OCI-LY1 (cell line): ENCODE results near the gene TRIM7.

ENCODE experiments used
- H2AFZ ChIP-seq: fragments of 200-600 bp; sonication (generic), shearing (Covaris generic); 2 replicates; pipeline ENCODE4 v1.6.0; 2014; ENCODE audit warnings: antibody characterized with exemption, mild to moderate bottlenecking, low read length
- H3F3A ChIP-seq: fragments of 200-600 bp; sonication (generic), shearing (Covaris generic); 2 replicates; pipeline ENCODE4 v1.6.0; 2014; ENCODE audit warnings: mild to moderate bottlenecking, antibody characterized with exemption, low read length, moderate library complexity; ENCODE audit not compliant: insufficient read depth
- H3K27ac ChIP-seq: fragments of 200-600 bp; sonication (generic); 2 replicates; pipeline ENCODE4 v1.5.1; 2014; ENCODE audit warnings: low read length, mixed run types, mild to moderate bottlenecking, low read depth; ENCODE audit not compliant: poor library complexity, severe bottlenecking
- H3K27me3 ChIP-seq: fragments of 200-600 bp; sonication (generic); 2 replicates; pipeline ENCODE4 v1.6.0; 2014; ENCODE audit warnings: antibody characterized with exemption, mild to moderate bottlenecking, low read length, moderate library complexity; ENCODE audit not compliant: insufficient read depth
- H3K36me3 ChIP-seq: fragments of 200-600 bp; sonication (generic); 2 replicates; pipeline ENCODE4 v1.6.1; 2014; ENCODE audit warnings: mild to moderate bottlenecking, antibody characterized with exemption, low read length, moderate library complexity, mixed read lengths; ENCODE audit not compliant: insufficient read depth
- H3K4me1 ChIP-seq: fragments of 200-600 bp; sonication (generic); 2 replicates; pipeline ENCODE4 v1.5.1; 2014; ENCODE audit warnings: mild to moderate bottlenecking, low read length, moderate library complexity; ENCODE audit not compliant: insufficient read depth, severe bottlenecking
- H3K4me2 ChIP-seq: fragments of 200-600 bp; sonication (generic), shearing (Covaris generic); 2 replicates; pipeline ENCODE4 v1.6.1; 2014; ENCODE audit warnings: low read length
- H3K4me3 ChIP-seq: fragments of 200-600 bp; sonication (generic); 2 replicates; pipeline ENCODE4 v1.5.1; 2014; ENCODE audit warnings: low read length, low read depth, mild to moderate bottlenecking, mixed read lengths; ENCODE audit not compliant: poor library complexity, severe bottlenecking
- H3K79me2 ChIP-seq: fragments of 200-600 bp; shearing (Covaris generic); 2 replicates; pipeline ENCODE4 v1.6.1; 2016; ENCODE audit warnings: mixed run types, low read length, mixed read lengths; ENCODE audit not compliant: insufficient read depth
- H3K9ac ChIP-seq: fragments of 200-600 bp; sonication (generic), shearing (Covaris generic); 2 replicates; pipeline ENCODE4 v1.6.1; 2014; ENCODE audit warnings: mild to moderate bottlenecking, low read length, mixed read lengths
- H3K9me2 ChIP-seq: fragments of 200-600 bp; sonication (generic), shearing (Covaris generic); 2 replicates; pipeline ENCODE4 v1.6.1; 2014; ENCODE audit warnings: low read depth, mild to moderate bottlenecking, low read length, mixed read lengths
- H3K9me3 ChIP-seq: fragments of 200-600 bp; shearing (Covaris generic); 2 replicates; pipeline ENCODE4 v1.6.1; 2014; ENCODE audit warnings: low read length, mixed read lengths
- H4K20me1 ChIP-seq: fragments of 200-600 bp; sonication (generic), shearing (Covaris generic); 2 replicates; pipeline ENCODE4 v1.6.0; 2016; ENCODE audit warnings: mild to moderate bottlenecking, low read length; ENCODE audit not compliant: insufficient read depth
- EZH2 ChIP-seq: fragments of 200-600 bp; sonication (generic), shearing (Covaris generic); IDR thresholded peaks from 2 replicates; pipeline ENCODE4 v1.8.0; 2017; ENCODE audit warnings: borderline replicate concordance, mixed run types, mild to moderate bottlenecking, antibody characterized with exemption, low read length, moderate library complexity, mixed read lengths
- TF ChIP-seq, protein P1 (sequence below): fragments of 200-600 bp; sonication (generic), shearing (Covaris generic); IDR thresholded peaks from 2 replicates; pipeline ENCODE4 v1.5.1; 2017; ENCODE audit warnings: mild to moderate bottlenecking, antibody characterized with exemption, low read length, moderate library complexity, mixed read lengths

TRIM7 gene

DNA sequence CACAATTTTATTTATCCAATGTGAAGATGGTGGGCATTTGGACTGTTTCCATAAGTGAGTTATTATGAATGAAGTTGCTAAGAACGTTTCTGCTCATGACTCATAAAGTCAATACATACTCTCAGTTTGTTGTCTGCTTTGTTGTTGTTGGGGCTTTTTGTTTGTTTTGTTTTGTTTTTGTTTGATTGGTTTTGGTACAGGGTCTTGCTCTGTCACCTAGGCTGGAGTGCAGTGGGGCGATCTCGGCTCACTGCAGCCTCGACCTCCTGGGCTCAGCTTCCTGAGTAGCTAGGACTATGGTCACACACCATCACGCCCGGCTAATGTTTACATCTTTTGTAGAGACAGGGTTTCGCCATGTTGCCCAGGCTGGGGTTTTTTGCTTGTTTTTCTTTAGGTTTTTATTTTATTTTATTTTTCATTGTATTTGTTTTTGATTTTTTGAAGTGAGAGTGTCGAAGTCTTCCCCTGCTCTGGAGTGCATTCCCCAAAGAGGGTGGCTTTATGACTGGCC lies 18.0 kb downstream of the TRIM7 start:
- Histone ChIP-seq H3K4me1 (peaks cover 38% of the 10 kb centered on the region), H3K36me3 (no peaks in the 10 kb centered on the region), H2AFZ (no peak overlapping the region), H3K4me2 (peak overlapping the region; percentile 63), H3K27me3 (no peaks in the 10 kb centered on the region), H3K4me3 (peak overlapping the region; percentile 79), H3F3A (peaks cover 18% of the 10 kb centered on the region), H3K9me3 (no peaks in the 10 kb centered on the region), H3K27ac (peak overlapping the region; percentile 84), H4K20me1 (no peaks in the 10 kb centered on the region), H3K9ac (peak overlapping the region; percentile 51), H3K9me2 (no peaks in the 10 kb centered on the region), H3K79me2 (no peaks in the 10 kb centered on the region)
- TF ChIP-seq, protein P1, sequence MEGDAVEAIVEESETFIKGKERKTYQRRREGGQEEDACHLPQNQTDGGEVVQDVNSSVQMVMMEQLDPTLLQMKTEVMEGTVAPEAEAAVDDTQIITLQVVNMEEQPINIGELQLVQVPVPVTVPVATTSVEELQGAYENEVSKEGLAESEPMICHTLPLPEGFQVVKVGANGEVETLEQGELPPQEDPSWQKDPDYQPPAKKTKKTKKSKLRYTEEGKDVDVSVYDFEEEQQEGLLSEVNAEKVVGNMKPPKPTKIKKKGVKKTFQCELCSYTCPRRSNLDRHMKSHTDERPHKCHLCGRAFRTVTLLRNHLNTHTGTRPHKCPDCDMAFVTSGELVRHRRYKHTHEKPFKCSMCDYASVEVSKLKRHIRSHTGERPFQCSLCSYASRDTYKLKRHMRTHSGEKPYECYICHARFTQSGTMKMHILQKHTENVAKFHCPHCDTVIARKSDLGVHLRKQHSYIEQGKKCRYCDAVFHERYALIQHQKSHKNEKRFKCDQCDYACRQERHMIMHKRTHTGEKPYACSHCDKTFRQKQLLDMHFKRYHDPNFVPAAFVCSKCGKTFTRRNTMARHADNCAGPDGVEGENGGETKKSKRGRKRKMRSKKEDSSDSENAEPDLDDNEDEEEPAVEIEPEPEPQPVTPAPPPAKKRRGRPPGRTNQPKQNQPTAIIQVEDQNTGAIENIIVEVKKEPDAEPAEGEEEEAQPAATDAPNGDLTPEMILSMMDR = no peak
- no peak for TF ChIP-seq EZH2

DNA sequence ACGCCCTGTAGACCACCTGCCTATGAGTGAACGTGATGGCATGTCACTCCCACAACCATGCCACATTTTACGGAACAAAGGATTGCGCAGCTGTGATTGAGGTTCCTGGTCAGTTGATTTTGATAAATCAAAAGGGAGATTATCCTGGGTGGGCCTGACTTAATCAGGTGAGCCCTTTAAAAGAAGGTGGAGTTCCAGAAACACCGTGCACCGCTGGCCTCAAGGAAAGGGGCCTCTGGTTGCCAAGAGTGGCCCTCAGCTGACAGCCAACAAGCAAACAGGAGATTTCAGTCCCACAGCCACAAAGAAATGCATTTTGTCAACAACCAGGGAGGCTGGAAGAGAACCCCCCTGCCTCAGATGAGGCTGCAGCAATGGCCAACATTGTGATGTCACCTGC lies 19.0 kb downstream of the TRIM7 start:
- H3K9ac ChIP-seq = no peak overlapping the region
- no peak overlapping the region for H3K27ac ChIP-seq
- H3K4me2 ChIP-seq = no peak overlapping the region
- no peaks in the 10 kb centered on the region for H4K20me1 ChIP-seq
- H3K9me2 ChIP-seq = no peaks in the 10 kb centered on the region
- H2AFZ ChIP-seq = no peak overlapping the region
- H3K27me3 ChIP-seq = no peaks in the 10 kb centered on the region
- H3K4me3 ChIP-seq = no peak overlapping the region
- peaks cover 19% of the 10 kb centered on the region for H3F3A ChIP-seq
- H3K9me3 ChIP-seq = no peaks in the 10 kb centered on the region
- H3K4me1 ChIP-seq = peaks cover 38% of the 10 kb centered on the region
- TF ChIP-seq, protein P1 = no peak
- no peak for TF ChIP-seq EZH2
- no peaks in the 10 kb centered on the region for H3K36me3 ChIP-seq
- no peaks in the 10 kb centered on the region for H3K79me2 ChIP-seq

DNA sequence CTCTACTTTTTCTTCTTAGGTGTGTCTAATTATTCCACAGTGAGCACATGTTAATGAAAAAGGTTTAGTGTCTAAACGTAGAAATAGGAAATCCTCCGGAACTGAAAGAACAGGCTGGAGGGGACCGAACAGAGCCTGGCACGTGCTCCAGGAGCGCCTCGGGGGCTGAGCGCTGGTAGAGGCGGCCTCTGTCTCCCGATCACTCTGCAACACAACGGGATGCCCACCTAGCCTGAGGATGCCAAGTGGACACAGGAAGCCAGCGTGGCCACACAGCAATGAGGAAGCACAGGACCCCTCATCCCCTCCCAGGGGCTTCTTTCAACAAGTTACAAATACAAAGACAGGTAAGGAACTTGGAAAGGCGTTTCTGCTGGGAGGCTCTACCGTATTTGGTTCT lies 19.4 kb downstream of the TRIM7 start:
- Histone ChIP-seq H3K4me3 (no peak overlapping the region), H3K9me2 (no peaks in the 10 kb centered on the region), H3K27ac (no peak overlapping the region), H3K36me3 (no peaks in the 10 kb centered on the region), H3K27me3 (no peaks in the 10 kb centered on the region), H3K4me1 (peaks cover 38% of the 10 kb centered on the region), H3F3A (peaks cover 19% of the 10 kb centered on the region), H3K4me2 (no peak overlapping the region), H3K9ac (no peak overlapping the region), H2AFZ (no peak overlapping the region), H4K20me1 (no peaks in the 10 kb centered on the region), H3K79me2 (no peaks in the 10 kb centered on the region), H3K9me3 (no peaks in the 10 kb centered on the region)
- TF ChIP-seq, protein P1 = no peak
- no peak for TF ChIP-seq EZH2
